ENCODE results near the gene ATP8A2.

The ATP8A2 gene

DNA sequence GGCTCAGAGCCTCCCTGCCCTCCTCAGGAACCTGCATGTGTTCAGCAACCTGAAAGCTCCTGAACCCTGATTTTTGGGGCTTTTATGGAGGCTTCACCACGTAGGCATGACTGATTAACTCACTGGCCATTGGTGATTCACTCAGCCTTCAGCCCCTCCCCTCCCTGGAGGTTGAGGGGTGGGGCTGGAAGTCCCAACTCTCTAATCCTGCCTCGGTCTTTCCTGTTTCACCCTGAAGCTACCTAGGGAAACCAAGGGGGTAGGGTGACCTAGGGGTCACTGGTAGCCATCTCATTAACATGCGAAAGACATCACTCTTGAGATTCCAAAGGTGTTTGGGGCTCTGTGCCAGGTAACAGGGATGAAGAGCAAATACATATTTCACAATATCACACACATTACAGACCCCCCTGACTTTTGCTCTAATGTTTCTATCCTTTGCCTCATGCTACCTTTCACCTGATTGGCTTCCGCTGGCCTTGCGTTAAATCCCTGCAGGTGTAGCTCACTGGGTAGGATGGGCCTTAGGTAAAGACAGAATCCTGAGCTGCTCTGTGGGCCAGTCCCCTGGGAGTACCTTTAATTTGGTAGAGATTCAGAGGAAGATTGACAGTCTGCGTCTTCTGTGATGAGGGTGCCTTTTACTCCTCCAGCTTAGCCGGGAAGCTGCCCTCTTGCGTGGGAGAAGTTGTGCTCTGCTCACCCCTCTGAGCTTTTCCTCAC, 260.6 kb downstream of the ATP8A2 start:
- DNase-seq (ENCODE audit: low read depth): no peak

DNA sequence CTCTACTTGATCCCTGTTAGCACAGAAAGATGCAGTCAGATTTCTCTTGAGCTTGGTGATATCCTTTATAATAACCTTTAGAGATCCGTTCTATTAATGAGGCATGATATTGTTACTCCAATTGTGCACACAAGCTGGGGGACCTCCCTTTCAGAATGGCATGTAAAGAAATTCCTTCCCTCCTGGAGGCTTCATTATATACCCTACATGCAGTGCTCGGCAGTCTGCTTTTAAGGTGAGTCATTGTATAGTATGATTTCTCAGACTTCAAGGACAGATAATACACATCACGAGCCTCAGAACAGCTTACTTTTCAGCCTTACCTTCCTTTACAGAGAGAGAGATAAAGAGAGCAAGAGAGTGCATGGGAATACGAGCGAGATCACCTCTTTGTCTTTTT, 261.3 kb downstream of the ATP8A2 start:
- DNase-seq (ENCODE audit: low read depth): no peak

DNA sequence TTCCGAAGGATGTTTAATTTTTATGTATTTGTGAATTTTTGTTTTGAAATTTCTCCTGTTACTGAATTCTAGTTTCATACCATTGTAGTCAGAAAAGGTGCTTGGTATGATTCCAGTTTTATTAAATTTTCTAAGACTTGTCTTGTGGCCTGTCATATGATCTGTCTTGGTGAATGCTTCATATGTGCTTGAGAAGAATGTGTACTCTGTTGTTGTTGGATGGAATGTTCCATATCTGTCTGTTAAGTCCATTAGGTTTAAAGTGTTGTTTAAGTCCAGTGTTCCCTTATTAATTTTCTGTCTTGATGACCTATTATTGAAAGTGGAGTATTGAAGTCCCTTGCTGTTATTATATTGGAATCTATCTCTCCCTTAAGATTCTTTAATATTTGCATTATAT, 273.9 kb downstream of the ATP8A2 start:
- DNase-seq (ENCODE audit: low read depth): no peak

DNA sequence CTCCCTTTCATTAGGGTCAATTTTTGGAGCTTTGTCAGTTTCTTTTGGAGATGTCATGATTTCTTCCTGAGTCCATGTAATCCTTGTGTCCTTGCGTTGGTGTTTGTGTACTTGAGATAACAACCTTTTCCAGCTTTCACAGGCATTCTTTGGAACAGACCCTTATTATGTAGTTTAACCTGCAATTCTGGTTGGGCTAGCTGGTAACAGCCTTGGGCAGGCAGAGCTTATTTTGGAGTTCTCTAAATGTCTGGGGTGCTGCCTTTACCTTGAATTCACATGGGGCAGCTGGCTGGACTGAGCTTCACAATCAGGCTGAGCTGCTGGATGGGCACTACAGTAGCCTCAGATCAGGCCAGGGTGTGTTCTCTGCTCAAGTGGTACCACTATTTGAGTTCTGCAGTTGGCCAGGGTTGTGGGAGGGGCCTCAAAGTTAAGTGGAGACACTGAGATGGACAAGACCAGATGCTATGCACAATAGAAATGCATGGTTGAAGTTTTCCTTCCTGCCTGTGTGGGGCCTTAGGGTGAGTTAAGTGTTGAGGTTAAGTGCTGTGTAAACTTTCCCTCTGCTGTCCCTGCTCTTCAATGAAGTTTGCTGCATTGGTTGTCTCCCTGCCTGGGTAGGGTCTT, 277.3 kb downstream of the ATP8A2 start:
- DNase-seq (ENCODE audit: low read depth): no peak

DNA sequence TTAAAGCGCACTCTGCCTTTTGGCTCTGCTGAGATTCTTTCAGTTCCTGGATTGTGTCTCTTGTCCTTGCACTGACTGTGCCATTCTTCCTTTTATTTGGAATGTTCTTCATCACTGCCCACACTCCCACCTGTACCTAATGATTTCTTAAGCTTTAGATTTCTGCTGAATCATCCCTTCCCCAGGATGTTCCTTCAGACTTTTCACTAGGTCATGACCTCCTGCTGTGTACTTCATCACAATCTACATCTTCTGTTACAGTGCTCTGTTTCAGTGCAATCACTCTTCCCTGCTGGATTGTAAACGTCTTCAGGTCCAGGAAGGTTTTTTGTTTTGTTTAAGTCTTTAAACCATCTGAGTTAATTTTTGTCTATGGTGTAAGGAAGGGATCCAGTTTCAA, 281.0 kb downstream of the ATP8A2 start:
- no peak for DNase-seq (ENCODE audit: low read depth)

DNA sequence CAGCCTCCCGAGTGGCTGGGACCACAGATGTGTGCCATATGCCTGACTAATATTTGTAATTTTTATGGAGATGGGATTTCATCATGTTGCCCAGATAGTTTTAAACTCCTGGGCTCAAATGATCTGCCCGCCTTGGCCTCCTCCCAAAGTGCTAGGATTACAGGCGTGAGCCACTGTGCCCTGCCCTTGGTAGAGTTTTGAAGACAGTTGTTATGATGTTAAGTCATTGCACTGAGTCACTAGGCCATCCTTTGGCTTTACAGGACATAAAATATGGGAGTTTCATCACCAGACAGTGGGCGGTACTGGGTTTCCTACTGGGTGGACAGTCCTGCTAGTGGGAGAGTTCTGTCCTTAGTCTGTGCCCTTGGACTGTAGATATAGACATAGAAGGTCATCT, 282.5 kb downstream of the ATP8A2 start:
- DNase-seq (ENCODE audit: low read depth): no peak

DNA sequence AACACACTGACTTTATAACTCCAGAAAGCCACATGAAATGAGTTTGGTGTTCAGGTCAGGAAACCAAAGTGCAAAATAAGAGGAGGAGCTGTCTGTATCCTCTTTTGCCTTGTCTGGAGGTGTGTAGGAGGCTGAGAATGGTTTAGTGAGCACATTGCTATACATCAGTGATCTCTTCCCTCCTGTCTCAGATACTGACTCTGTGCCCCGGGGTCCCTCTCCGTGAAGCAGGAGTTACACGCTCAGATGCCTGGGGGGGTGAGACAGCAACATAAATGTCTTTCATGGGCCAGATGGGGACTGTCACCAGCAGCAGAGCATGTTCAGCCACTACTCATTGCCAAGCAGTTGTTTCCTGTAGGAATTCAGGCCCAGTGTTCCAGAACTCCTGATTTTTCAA, 285.4 kb downstream of the ATP8A2 start:
- DNase-seq (ENCODE audit: low read depth): no peak

DNA sequence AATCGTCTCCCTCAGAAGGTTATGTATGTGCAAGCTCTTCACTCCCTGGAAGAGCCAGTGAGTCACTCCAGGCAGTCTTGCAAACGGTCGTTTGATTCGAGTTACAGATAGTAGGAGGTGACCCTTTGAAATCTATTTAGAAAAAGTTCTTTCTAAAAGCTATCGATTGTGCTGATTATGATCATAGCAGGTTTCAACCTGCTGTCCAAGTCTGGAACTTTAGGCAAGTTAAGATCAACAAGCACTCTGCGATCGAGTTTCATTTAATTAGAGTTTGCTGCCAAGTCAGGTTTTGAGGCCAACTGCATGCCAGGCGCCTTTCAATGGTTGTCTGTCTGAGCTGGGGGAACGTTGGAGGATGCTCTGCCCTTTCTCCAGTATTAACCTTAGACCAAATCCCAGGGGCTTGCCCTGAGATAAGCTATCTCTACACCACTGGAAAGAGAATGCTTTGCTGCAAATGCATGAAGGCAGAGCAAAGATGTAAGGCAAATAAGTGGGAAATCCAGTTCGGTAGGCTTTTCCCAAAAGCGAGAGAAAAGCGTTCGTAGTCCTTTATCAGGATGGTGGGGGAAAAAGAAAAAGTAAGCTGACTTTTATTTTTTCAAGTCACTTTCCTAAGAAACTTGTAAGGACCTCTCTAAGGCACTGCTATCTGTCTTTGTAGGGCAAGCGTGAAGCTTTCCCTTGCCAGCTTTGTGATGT, 287.5 kb downstream of the ATP8A2 start:
- DNase-seq (ENCODE audit: low read depth): no peak

DNA sequence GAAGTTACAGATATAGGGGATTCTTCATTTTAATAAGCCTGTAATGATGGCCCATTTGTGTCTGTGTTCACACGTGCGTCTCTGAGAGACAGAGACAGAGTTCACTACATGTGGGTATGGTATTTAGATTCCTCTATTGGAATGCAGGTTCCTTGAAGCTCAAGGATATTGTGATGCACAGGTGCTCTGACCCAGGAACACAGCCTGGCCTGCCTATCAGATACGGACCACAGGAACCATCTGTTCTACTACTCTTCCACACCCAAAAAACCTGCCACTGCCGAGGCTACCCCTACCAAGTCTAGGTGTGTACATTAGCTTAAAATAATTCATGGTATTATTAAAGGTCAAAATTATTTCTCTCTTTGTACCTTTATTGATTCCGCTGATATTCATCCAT, 289.2 kb downstream of the ATP8A2 start:
- DNase-seq (ENCODE audit: low read depth): no peak

DNA sequence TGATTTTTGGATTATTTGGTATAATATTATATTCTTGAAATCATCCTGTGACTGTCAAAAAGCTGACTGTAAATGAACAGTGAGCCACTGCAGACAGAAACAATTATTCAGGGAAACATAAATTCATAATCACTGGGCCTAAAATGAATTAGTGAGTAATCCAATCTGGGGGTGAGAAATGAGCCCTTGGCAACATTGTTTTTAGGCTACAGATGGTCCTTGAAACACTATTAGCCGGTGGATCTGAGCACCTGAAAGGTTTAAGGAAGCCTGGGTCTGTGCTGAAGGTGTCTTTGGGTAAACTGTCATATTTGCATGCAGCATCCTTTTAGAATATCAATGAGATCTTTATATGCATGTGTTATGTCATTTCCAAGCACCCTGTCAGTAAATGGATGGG, 290.7 kb downstream of the ATP8A2 start:
- no peak for DNase-seq (ENCODE audit: low read depth)

DNA sequence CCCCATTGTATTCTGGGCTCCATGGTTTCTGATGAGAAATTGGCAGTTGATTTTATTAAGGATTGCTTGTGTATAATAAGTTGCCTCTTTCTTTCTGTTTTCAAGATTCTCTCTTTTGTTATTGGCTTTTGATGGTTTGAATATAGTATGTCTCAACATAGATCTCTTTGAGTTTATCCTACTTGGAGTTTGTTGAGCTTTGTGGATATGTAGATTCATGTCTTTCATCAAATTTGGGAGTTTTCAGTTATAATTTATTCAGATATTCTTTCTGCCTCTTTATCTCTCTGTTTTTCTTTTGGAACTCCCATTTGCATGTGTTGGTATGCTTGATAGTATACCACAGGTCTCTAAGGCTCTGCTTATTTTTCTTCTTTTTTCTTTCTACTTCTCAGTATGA, 296.6 kb downstream of the ATP8A2 start:
- DNase-seq (ENCODE audit: low read depth): no peak

DNA sequence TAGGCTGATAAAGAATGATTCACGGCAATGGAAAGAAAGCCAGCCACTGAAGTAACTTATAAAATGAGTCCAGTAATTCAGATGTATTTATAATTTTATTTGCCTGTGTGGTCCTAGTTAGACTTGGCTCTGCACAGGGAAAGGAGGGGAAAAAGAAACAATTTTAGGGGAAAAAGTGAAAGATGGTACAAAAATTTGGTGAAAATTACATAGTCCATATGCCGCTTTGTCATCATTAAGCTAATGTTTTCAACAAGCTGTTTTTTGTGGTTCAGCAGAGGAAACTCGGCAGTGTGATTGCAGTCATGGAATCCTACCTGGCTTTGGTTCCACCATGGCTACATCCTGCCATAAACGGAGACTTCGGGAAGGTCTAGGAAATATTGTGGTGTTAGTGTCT, 301.9 kb downstream of the ATP8A2 start:
- no peak for DNase-seq (ENCODE audit: low read depth)

DNA sequence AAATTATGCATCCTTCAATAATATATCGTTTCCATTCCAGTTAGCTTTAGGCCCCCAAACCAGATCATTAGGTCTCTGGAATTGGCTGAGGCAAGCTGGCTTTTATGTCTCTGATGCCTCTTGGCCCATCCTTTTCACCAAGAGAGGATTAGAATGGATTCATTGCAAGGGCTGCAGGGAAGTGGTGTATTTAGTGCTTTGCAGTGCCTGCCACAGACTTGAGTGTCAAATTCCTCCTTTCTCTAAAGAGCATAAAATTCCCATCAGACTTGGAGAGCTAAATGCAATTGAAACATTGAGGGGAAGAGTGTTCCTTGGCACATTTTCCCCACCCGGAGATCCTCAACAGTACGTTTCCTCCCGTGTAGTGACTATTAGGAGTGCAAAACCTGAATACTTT, 302.6 kb downstream of the ATP8A2 start:
- no peak for DNase-seq (ENCODE audit: low read depth)

DNA sequence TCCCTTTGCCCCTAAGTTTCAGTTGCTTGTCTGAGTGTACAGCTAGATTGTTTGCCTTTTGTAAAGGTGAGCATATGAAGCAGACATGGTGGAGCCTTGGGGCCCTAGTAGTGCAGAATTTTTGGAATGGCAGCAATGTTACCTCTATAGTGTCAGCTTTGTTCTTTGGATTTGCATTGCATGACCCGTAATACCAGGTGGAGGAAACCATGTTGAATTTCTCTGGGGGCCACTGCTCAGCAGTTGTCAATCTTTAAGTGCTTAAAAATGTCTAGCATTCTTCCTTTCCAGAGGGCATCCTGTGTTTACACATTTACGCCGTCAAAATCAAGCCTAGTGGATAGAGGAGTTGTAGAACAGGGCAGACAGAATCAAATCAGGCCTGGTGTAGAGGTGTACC, 303.3 kb downstream of the ATP8A2 start:
- no peak for DNase-seq (ENCODE audit: low read depth)

DNA sequence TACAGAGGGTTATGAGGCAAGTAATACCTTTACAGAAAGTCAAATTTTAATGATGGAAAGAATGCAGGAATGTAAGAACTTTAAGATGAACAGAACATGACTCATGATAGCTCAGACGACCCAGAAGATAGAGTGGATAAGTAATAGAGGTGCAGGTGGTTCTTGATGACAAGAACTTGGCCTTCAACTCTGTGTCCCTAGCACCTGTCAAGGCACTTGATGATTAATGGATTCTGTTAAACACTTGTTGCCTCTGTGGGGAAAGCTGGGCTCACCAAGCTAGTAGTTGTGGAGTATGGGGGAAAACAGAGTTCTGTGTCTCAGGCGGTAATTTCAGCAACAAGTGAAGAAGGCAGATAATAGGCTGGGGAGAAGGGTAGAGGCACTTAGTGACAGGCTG, 306.2 kb downstream of the ATP8A2 start:
- no peak for DNase-seq (ENCODE audit: low read depth)

DNA sequence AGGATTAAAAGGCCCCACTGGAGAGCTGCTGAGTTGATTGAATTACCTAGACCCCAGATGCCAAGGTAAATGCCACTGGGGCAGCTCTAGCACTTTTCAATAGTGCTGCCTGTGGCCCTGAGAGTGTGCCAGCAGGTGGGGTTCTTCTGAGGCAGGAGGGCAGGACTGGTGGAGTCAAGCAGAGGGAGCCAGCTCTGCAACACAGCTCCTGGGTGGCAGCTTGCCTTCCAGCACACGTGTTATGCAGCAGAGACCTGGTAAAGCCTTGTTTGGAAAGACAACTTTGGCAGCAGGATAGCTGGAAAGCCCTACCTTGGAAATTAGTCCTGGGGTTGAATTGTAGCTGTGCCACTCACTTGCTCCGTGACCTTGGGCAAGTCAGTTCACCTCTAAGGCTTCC, 306.6 kb downstream of the ATP8A2 start:
- DNase-seq (ENCODE audit: low read depth): no peak

DNA sequence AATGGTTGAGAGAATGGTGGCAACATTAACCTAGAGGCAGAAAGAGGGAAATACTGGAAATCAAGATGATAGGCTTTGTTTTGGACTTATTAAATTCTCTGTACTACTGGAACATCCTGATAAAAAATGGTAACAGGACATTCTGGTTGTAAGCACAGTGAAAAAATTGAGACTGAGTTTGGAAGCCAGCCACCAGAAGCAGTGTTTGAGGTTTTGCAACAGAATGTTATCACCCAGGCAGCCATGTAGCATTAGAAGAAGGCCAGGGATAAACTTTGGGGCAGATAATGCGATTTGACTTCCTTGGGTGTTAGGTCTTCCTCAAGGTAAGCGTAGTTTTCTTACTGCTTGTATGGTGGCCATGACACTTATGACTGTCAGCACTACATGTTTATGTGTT, 307.4 kb downstream of the ATP8A2 start:
- DNase-seq (ENCODE audit: low read depth): no peak

DNA sequence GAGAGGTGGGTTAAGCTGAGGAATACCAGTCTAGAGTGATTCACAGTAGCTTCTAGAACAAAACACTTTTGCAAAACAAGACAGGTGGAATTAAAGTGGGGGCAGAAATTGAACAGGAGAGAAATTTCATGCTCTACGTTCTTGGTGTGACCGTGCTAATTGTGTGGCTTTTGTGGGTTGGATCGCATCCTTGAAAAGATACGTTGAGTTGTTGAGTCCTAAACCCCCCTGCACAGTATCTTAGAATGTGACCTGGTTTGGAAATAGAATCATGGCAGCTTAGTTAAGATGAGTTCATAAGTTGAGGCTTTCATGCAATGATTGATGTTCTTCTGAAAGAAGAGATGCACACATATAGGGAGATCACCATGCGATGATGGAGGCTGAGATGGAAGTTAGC, 308.2 kb downstream of the ATP8A2 start:
- DNase-seq (ENCODE audit: low read depth): no peak

DNA sequence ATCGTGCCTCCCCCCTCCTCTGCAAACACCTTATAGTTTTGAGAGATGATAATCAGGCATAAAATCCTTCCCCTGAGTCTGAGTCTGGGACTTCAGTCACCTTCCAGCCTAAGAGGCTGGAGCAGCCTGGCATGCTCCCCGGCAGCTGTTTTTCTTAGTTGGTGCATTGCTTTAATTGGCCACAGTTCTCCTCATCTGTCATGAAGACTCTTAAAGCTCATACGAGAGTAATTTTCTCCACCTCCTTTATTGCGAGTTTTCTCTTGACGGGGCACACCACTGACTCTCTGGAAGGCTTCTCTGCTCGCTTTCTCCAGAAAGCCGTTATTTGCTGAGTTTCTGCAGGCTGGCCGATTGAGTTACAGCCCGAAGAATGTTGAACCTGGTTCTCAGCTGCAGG, 310.5 kb downstream of the ATP8A2 start:
- no peak for DNase-seq (ENCODE audit: low read depth)

DNA sequence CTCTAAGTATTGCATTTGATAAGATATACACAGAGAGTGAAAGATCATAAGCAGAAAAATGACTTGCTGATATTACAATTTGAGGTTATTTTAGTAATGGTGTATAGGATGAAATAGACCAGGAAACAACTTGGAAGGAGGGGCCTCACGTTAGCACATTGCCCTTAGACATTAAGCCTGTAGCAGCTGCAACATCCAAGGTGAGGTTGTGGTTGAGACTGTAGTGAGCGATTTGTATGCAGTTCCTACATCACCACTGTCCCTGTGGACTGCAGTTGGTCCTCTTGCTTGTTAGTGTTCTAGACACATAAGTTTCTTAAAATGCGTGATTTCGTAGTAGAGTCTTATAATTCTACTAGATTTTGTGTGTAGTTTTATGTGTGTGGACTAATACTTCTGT, 311.3 kb downstream of the ATP8A2 start:
- DNase-seq (ENCODE audit: low read depth): no peak

DNA sequence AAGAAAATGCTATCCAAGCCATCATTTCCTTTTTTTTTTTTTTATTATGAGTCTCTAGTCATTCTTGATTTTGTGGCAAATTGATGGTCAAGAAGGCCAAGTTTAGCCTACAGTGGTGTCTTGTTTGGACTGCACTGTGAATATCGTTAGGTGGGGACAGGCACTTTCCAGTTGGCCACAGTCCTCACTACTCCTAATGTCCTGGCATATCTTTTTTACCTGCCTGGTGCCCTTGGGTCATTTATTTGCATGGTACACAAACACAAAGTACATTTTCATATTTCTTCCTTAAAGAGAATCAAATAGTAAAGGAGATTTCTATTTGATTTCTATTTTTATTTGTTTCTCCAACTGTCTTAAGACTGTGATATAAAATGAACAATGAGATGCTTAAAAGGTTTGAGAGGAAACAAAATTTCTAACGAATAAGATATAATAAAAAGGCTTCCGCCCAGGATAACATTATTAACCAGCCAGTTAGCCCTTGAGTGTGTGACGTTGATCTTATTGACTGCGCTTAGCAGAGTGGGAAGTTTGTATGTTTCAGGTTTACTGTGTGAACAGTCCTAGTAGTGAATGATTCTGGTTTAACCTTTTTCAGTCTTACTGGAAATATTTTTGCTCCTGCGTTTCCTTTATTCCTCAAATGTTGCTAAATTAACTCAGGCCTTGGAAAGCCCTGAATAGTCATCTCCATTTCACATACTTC, 312.0 kb downstream of the ATP8A2 start:
- DNase-seq (ENCODE audit: low read depth): no peak

DNA sequence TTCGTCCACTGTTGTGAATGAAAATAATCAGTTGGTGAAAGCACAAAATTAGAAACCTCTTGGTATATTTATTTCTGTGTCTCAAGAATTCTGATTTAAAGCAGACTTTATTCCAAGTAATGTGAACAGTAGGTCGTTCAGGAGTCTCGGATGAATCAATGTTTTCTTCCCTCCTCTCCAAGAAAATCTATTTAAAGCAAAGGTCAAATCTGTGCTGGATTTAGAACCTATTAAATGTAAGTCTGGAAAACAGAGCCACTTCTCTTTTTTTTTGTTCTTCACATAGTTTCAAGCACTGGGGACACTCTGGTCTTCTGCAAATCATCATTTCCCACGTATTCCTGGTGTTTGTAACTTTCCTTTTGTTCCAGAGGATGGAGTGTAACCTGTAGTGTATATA, 312.7 kb downstream of the ATP8A2 start:
- no peak for DNase-seq (ENCODE audit: low read depth)

Data from stimulated activated CD8-positive, alpha-beta memory T cell treated with anti-CD3 and anti-CD28 coated beads, Interleukin-12 subunit alpha, Interleukin-12 subunit beta, amount 100 ng/mL, for 4 hours (primary cell).